HEK293T (cell line): ENCODE data around the gene XAB2.

Experiments
- CTCF ChIA-PET: fragments of 350-600 bp; formaldehyde crosslinking; extraction: SDS; loops from one replicate; lab custom pipeline; 2021; ENCODE audit warnings: antibody characterized with exemption, inconsistent platforms; lab: Yijun Ruan, JAX
- POLR2A ChIA-PET: fragments of 350-600 bp; formaldehyde crosslinking; extraction: SDS; loops from one replicate; lab custom pipeline; 2020; ENCODE audit warnings: antibody characterized with exemption, inconsistent platforms; lab: Yijun Ruan, JAX
- DNase-seq: peaks from one replicate; pipeline ENCODE4 v3.0.0; 2012; ENCODE audit warnings: mixed read lengths; ENCODE audit errors: extremely low spot score
- ARNT ChIP-seq: fragments of 450-650 bp; IDR thresholded peaks from 2 replicates; pipeline ENCODE4 v1.6.1; 2017; ENCODE audit warnings: mild to moderate bottlenecking
- BHLHE40 ChIP-seq: fragments of 450-650 bp; IDR thresholded peaks from 2 replicates; pipeline ENCODE4 v1.6.1; 2016; ENCODE audit warnings: mild to moderate bottlenecking, moderate library complexity, borderline replicate concordance
- CTBP1 ChIP-seq: fragments of 450-650 bp; IDR thresholded peaks from 2 replicates; pipeline ENCODE4 v1.6.1; 2016; ENCODE audit warnings: borderline replicate concordance
- ELF4 ChIP-seq: fragments of 450-650 bp; IDR thresholded peaks from 2 replicates; pipeline ENCODE4 v1.6.1; 2017; ENCODE audit warnings: antibody characterized with exemption
- FOXA1 ChIP-seq: fragments of 450-650 bp; IDR thresholded peaks from 2 replicates; pipeline ENCODE4 v1.6.1; 2016; ENCODE audit warnings: mild to moderate bottlenecking
- FOXK2 ChIP-seq: fragments of 450-650 bp; IDR thresholded peaks from 2 replicates; pipeline ENCODE4 v1.6.1; 2016; ENCODE audit warnings: mild to moderate bottlenecking
- FOXM1 ChIP-seq: fragments of 450-650 bp; IDR thresholded peaks from 2 replicates; pipeline ENCODE4 v1.6.1; 2017; ENCODE audit warnings: mild to moderate bottlenecking, borderline replicate concordance
- HDGF ChIP-seq: fragments of 450-650 bp; IDR thresholded peaks from 2 replicates; pipeline ENCODE4 v1.6.1; 2017; ENCODE audit warnings: antibody characterized with exemption, borderline replicate concordance
- L3MBTL2 ChIP-seq: fragments of 450-650 bp; conservative IDR thresholded peaks from 2 replicates; pipeline ENCODE4 v1.6.1; 2016; ENCODE audit warnings: mild to moderate bottlenecking
- LEF1 ChIP-seq: fragments of 450-650 bp; IDR thresholded peaks from 2 replicates; pipeline ENCODE4 v1.6.1; 2017; ENCODE audit warnings: mild to moderate bottlenecking, borderline replicate concordance
- NFRKB ChIP-seq: fragments of 450-650 bp; IDR thresholded peaks from 2 replicates; pipeline ENCODE4 v1.6.1; 2016; ENCODE audit warnings: mild to moderate bottlenecking, moderate library complexity
- SP1 ChIP-seq: fragments of 450-650 bp; IDR thresholded peaks from 2 replicates; pipeline ENCODE4 v1.6.1; 2017
- SUZ12 ChIP-seq: fragments of 450-650 bp; IDR thresholded peaks from 2 replicates; pipeline ENCODE4 v1.6.1; 2016; ENCODE audit warnings: mild to moderate bottlenecking
- TARDBP ChIP-seq: fragments of 450-650 bp; IDR thresholded peaks from 2 replicates; pipeline ENCODE4 v1.6.1; 2016
- ZNF384 ChIP-seq: fragments of 450-650 bp; IDR thresholded peaks from 2 replicates; pipeline ENCODE4 v1.6.1; 2016
- TF ChIP-seq, protein P1 (sequence below): fragments of 450-650 bp; IDR thresholded peaks from 2 replicates; pipeline ENCODE4 v1.6.1; 2016

The XAB2 gene

DNA sequence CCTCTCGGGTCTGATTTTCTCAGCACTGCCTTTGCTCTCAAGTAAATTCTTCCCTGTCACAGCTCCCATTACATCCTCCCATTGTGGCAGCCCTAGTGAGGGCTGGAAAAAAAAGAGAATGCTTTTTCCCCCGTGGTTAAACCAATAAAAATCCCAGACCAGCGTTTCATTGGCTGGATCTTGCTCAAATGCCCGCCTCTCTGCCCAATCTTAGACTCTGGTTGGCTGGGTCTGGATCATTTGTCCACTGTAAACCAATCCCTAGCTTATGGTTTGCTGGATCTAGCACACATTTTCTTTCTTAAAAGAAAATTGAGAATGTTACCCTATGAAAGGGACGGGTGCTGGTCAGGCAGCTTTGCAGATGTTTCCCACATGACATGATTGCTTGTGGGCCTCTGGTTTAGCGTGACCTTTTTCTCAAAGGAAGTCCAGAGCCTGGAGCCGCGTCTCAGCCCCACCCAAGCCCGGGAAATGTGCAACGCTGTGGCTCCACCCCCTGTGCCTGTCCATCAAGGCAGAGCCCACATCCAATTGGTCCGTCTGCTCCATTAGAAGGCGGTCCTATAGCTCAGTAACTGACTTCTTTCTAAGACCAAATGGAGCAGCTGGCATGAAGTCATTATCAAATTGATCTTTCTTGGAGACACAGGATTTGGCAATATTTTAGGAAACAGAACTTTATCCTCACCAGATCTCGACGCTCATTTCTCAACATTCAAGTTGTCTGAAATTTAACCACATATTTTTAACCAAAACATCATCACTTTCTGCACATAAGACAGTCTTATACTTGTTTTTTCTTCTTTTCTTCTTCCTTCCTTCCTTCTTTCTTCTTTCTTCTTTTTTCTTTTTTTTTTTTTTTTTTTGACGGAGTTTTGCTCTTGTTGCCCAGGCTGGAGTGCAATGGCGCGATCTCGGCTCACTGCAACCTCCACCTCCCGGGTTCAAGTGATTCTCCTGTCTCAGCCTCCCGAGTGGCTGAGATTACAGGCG lies 45.0 kb upstream of the XAB2 start:
- POLR2A ChIA-PET, result no interaction called here
- DNase-seq, result peak; percentile 86
- CTCF ChIA-PET, result interaction anchor here (1.2 kb wide), 1 partner anchor 106 kb away, joined by 6 read pairs; no protein-coding TSS in a partner anchor
- TF ChIP-seq, protein P1, sequence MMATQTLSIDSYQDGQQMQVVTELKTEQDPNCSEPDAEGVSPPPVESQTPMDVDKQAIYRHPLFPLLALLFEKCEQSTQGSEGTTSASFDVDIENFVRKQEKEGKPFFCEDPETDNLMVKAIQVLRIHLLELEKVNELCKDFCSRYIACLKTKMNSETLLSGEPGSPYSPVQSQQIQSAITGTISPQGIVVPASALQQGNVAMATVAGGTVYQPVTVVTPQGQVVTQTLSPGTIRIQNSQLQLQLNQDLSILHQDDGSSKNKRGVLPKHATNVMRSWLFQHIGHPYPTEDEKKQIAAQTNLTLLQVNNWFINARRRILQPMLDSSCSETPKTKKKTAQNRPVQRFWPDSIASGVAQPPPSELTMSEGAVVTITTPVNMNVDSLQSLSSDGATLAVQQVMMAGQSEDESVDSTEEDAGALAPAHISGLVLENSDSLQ, result peak; percentile 98
- TF ChIP-seq ZNF384 (no peak), L3MBTL2 (0 out of 2 replicates have a peak, but pooled peaks have one; percentile 12)

DNA sequence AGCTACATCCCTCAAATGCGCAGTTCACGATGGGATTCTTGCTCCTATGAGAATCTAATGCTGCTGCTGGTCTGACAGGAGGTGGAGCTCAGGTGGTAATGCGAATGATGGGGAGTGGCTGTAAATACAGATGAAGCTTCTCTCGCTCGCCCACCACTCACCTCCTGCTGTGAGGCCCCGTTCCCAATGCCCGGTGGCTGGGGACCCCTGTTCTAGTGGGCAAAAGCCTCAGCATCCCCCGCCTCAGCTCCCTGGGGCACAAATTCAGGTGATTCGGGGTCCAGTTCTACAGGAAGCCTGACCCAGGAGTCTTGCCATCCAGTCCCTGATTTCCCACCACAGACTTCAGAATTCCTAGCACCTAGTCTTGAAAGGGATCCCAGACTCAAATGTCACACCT lies 43.2 kb upstream of the XAB2 start:
- ChIA-PET CTCF (no interaction called here), POLR2A (interaction anchor here (2.4 kb wide), 1 partner anchor 8 kb away, joined by 7 read pairs; the partner anchor contains the start of gene TRAPPC5)
- no peak for DNase-seq
- TF ChIP-seq, protein P1, result no peak
- no peak for TF ChIP-seq FOXA1
- TF ChIP-seq BHLHE40, result no peak
- no peak for TF ChIP-seq HDGF
- TF ChIP-seq ELF4, result no peak
- no peak for TF ChIP-seq FOXK2
- TF ChIP-seq L3MBTL2, result no peak
- TF ChIP-seq FOXM1, result no peak
- no peak for TF ChIP-seq SP1
- TF ChIP-seq NFRKB, result no peak
- no peak for TF ChIP-seq LEF1
- no peak for TF ChIP-seq ARNT
- no peak for TF ChIP-seq SUZ12
- no peak for TF ChIP-seq CTBP1
- TF ChIP-seq TARDBP, result no peak
- TF ChIP-seq ZNF384, result no peak

- DNase-seq, result no peak
- TF ChIP-seq SUZ12 (no peak), L3MBTL2 (no peak), ARNT (no peak), CTBP1 (no peak), FOXA1 (no peak), NFRKB (no peak), LEF1 (no peak), SP1 (no peak), BHLHE40 (no peak), TARDBP (no peak), FOXK2 (no peak)
- TF ChIP-seq, protein P1, result no peak
- POLR2A ChIA-PET, result interaction anchor here (2.4 kb wide), 1 partner anchor 10 kb away, joined by 7 read pairs; the partner anchor contains the start of gene TRAPPC5
- CTCF ChIA-PET, result no interaction called here
Observed at GRCh38 chr19:7670790-7671189, 41.4 kb upstream of the XAB2 start.

DNA sequence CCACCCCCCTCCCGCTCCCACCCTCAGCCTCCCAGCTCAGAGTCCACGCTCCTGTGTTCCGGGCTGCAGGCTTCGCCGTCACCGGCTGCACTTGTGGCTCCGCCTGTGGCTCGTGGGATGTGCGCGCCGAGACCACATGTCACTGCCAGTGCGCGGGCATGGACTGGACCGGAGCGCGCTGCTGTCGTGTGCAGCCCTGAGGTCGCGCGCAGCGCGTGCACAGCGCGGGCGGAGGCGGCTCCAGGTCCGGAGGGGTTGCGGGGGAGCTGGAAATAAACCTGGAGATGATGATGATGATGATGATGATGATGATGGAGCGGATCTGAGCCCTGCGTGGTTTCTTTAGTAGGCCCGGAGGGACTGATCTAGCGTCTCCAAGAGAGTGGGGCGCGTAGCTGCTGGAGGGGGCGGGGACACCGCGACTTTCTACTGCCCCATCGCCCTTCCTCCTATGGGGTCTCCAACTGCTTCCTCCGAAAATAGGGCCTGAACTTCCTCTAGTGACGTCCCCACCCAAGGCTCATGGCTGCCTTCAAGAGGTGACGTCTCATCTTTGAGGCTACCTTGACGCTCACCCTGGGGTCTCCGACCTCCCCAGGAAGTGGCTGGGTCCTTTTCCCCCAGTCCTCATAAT lies 40.9 kb upstream of the XAB2 start:
- no peak for DNase-seq
- no peak for TF ChIP-seq ELF4
- TF ChIP-seq L3MBTL2, result peak; percentile 34; the same call in 1 of the 2 replicates
- POLR2A ChIA-PET, result interaction anchor here (1.2 to 2.4 kb wide), 2 partner anchors 10 to 11 kb away, joined by 4 to 7 read pairs; partner anchors contain the start of gene TRAPPC5
- CTCF ChIA-PET, result interaction anchor here (0.6 to 1.6 kb wide), 2 partner anchors 11 to 156 kb away, joined by 4 to 9 read pairs; partner anchors contain the start of gene TRAPPC5

GRCh38 chr19:7669641-7670040 lies 40.3 kb upstream of the XAB2 start:
- CTCF ChIA-PET, result interaction anchor here (0.6 to 1.6 kb wide), 2 partner anchors 11 to 156 kb away, joined by 4 to 9 read pairs; partner anchors contain the start of gene TRAPPC5

More at GRCh38 chr19:7669641-7670040, 40.3 kb upstream of the XAB2 start:
- TF ChIP-seq LEF1, result no peak
- TF ChIP-seq SUZ12, result no peak
- no peak for TF ChIP-seq HDGF
- no peak for TF ChIP-seq NFRKB
- TF ChIP-seq L3MBTL2, result no peak
- TF ChIP-seq, protein P1, result no peak
- TF ChIP-seq BHLHE40, result no peak
- TF ChIP-seq FOXA1, result no peak
- TF ChIP-seq ZNF384, result no peak
- TF ChIP-seq CTBP1, result no peak
- no peak for TF ChIP-seq ELF4
- no peak for TF ChIP-seq FOXK2
- DNase-seq, result no peak
- POLR2A ChIA-PET, result interaction anchor here (1.0 to 1.2 kb wide), 2 partner anchors 9 to 11 kb away, joined by 3 to 4 read pairs; partner anchors contain the start of gene TRAPPC5
